Activated CD4-positive, alpha-beta T cell treated with anti-CD3 and anti-CD28 coated beads, Interleukin-2, Interleukin-4, amounts not matched to agents 100 ng/mL and 50 ng/mL, durations not matched to agents 16 hours and 8 hours (primary cell): ENCODE results near the gene LRFN2.

Experiments used
- DNase-seq: peaks from one replicate; pipeline ENCODE4 v3.0.0-alpha.2; 2020; ENCODE audit warnings: low spot score

The LRFN2 gene

DNA sequence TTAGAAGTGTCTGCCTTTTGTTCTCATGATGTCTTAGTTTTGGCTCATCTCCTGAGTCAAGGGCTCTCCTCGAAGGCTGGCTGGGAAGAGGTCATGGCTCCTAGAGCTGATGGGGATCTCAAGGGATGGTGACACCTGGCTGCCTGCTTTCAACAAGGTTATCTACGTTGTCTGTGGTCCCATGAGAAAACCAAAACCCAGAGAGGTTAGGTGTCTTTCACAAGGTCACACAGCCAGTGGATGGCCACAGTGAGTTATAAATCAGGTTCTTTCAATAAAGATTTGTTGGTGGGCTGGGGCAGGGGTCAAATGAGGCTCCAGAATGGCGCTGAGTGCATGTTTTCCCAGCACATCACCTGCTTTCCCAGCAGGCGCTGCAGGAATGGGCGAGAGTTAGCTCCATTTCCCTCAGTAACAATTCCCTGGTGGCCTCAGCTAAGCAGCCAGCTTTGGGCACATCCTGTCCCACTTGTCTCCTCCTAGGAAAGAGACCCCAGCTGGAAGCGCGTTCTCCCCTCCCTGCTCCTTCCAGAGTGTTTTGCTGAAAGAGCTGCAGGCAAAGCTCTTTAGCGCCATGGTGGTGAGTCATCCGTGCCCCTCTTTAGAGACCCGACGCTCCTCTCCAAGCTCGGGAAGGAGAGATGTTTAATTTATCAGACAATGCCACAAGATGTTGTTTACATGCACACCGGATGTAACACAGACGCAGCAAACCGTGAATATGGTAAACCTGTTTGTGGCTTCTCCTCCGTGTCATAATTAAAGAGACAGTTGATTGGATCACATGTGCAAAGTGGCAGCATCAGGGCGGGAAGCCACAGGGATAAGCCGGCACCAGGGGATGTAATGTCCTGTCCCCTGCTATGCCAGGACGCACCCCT is 109.7 kb downstream of the LRFN2 start:
- peak; percentile 0 for DNase-seq

DNA sequence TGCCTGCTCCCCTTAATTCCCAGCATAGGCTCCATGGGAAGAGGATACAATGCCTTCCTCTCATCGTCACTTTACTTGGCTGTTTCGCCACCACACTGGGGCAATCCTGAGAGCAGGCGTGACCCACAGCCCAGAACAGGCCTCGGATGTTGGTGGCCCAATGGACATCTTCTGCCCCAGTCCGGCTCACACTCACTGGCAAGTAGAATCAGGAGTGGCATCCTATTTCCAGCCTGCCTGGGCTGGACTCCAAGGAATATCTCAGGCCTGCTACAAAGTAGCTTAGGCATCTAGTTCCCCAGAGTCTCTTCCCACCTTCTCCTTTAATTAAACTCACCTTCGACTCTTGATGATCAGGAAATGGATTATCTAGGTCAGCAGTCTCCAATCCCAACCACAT is 110.5 kb downstream of the LRFN2 start:
- DNase-seq: no peak

- DNase-seq: no peak
These were observed 112.2 kb downstream of the LRFN2 start for GRCh38 chr6:40474937-40475336.

- DNase-seq: no peak
These were observed 114.1 kb downstream of the LRFN2 start for GRCh38 chr6:40473026-40473425.

DNA sequence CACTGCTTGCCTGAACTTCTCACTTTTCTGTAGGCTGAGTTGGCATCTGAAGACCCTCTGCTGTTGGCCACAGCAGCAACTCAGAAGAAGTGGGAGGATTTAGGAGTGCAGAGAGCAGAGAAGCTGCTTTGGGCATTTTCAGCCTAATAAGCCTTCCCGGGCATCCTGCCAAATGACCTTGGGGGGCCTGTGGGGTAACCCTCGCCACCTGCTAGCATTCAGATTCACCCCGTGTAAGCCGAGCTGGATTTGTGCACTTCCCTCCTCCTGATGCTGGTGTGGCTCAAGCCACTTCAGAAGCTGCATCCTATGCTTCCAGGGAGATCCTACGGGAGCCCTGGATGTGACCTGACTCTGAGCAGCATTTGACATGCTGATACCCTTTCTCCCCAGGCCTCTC is 114.8 kb downstream of the LRFN2 start:
- DNase-seq: no peak

- no peak for DNase-seq
These were observed 115.9 kb downstream of the LRFN2 start for GRCh38 chr6:40471243-40471642.

DNA sequence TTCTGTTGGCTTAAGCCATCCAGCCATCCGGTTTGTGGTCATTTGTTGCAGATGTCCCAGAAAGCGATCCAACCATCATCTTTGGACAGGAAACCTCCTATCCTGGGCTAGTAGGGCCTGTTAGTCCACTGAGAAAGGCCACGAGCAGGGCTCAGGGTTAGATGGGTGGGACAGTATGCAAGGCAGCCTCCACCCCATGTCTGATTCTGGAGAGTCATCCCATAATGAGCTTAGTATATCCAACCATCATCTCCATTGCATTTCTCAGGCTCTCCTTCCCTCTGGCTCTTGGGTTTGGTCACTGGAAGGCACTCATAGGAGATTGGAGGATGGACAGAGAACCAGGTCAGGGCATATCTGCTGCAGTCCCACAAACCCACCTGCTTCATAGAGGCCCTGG is 117.8 kb downstream of the LRFN2 start:
- DNase-seq: no peak

GRCh38 chr6:40466986-40467539 is 120.1 kb downstream of the LRFN2 start:
- DNase-seq: no peak

DNA sequence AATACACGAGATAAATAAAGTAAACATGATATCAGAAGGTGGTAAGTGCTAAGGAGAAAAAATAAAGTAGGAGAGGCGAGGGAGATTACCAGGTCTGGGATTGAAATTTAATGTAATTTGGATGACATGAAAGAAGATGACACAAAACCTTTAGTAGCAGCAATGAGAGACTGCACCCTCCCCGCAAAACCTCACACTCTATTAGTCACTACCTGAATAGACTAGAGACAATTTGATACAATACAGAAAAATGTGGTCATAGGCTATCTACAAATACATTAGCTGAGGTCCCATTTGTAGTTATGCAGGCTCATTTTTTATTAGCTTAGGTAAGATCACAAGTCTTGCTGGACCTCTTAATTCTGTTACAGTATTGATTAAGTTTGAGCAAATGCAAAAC is 125.5 kb downstream of the LRFN2 start:
- no peak for DNase-seq

DNA sequence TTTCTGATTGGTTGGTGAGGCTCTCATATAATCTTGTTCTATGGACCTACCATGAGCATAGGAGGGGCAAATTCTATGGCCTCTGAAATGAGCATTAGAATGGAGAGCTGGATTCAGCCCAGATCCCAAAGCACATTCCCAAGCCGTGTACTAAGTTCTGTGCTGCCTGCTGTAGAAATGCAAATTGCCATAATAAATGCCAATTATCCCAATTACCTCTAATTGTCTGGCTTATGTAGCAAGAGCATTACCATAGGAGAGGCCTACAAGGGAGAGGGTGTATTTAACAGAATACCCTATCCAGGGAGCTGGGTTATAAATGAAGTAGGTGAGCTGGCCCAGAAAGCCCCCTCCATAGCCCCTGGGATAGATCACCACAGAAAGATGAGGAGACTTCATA is 126.8 kb downstream of the LRFN2 start:
- DNase-seq: no peak

DNA sequence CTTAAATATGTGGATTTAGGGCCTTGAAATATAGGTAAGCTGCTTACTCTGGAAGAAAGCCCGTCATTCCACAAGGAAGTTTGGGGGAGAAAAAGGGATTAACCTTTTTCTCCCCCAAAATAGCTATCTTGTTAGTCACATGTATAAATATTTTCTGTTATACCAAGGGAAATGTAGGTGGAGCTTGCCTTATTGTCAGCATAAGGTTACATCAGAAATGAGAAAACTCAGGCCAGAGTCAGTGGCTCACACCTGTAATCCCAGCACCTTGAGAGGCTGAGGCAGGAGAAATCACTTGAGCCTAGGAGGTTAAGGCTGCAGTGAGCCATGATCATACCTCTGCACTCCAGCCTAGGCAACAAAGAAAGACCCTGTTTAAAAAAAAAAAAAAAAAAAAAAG is 129.9 kb downstream of the LRFN2 start:
- DNase-seq: no peak

DNA sequence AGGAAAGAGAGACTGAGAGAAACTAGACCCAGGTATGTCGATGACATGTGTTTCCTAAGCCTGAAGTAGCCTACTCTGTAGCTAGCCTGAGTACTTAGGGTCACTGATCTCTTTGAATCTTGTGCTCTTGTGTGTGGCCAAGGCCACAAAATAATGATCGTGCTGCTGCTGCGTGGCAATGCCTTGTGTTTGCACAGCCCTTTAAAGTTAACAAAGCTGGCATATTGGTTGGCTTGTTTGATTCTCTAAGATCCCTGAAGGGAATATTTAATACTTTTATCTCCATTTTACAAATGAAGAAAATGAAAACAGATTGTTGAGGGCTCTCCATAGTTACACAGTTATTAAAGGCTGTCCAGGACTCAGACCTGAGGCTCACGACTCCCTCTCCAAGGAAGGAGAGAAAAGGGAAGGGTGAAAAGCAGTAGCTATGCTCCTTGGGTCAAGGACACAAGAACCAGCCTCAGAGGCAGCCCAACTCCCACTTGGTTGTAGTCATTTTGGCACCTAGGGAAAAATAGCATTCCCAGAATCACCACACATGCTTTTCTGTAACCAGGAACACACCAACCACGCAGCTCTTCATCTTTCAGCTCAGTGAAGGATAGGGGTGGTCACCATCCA is 130.7 kb downstream of the LRFN2 start:
- DNase-seq: no peak

DNA sequence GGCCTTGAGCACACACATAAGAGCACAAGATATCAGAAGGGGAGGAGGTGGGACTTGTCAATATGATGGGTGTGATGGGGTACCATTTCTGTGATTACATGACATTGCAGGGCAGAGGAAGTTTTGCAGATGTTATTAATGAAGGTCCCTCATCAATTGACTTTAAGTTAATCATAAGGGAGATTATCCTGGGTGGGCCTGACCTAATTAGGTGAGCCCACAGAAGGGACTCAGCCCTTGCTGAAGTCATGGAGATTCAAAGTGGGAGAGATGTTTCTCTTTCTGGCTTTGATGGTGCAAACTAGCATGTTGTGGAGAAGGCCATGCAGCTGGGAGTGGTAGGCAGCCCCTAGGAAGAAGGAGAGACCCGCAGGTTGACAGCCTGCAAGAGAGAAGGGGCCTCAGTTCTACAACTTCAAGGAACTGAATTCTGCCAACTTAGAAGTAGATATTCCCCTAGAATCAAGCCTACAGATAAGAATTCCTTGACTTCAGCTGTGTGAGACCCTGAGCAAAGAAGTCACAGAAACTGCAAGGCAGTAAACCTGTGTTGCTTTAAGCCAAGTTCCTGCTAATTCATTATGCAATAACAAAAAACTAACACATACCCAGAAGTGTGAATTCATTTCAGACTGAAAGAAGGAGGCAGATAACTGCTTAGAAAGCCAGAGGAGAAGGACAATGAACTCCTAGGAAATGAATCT is 131.3 kb downstream of the LRFN2 start:
- no peak for DNase-seq

GRCh38 chr6:40450483-40450882 is 136.7 kb downstream of the LRFN2 start:
- DNase-seq: no peak

GRCh38 chr6:40444811-40445210 is 142.4 kb downstream of the LRFN2 start:
- DNase-seq: no peak

- DNase-seq: no peak
These were observed 142.9 kb downstream of the LRFN2 start for GRCh38 chr6:40444312-40444711.

DNA sequence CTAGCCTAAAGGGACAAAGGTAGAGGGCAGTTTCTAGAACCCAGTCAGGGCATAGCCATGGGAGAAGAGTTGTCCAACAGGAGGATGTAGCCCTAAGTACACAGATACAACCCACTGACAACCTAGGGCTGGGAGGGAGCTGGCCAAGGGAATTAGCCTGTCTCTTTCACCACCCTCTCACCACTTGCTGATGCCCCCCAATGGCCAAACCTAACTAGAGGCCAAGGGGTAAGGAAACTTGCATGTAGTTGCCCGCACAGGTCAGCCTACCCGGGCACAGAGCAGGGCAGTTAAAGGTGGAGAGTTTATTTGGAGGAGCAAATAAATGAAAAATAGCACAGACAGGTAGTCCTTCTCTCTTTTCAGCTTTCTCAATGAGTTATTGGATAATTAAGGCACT is 143.3 kb downstream of the LRFN2 start:
- DNase-seq: no peak

DNA sequence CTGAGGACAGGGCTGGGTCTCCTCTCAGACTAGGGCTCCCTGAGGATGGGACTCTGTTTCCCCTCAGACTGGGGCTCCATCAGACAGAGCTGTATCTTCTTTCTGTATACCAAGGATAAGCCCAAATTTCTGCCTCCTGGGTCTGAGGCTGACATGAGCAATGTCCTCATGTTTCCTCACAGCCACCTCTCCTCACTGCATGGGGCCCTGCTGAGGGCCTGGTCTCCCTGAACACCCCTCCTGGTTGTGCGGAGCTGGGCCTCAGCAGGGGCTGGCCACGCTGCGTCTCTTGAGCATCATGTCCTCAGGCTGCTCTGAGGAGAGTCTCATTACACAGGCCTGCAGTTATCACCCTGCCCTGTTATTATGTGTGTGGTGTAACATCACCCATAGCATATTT is 144.6 kb downstream of the LRFN2 start:
- DNase-seq: no peak

- no peak for DNase-seq
These were observed 146.0 kb downstream of the LRFN2 start for GRCh38 chr6:40441150-40441549.

DNA sequence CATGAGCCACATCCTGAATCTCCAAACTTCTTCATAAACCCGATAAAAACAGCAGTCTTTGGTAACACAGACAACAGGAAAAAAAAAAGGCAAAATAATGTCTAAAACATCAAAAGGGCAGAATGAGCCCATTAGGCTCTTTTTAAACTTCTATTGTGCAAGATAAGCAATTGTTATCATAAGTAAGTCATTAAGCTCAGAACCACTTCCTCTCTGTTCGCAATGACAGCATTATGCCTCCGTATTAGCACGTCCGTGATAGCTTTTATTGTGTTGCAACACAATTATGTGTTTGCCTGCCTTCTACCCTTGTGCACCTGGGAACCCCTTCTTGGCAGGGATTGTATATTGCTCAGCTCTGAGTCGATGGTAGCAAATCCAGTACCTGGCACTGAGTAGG is 147.1 kb downstream of the LRFN2 start:
- no peak for DNase-seq

DNA sequence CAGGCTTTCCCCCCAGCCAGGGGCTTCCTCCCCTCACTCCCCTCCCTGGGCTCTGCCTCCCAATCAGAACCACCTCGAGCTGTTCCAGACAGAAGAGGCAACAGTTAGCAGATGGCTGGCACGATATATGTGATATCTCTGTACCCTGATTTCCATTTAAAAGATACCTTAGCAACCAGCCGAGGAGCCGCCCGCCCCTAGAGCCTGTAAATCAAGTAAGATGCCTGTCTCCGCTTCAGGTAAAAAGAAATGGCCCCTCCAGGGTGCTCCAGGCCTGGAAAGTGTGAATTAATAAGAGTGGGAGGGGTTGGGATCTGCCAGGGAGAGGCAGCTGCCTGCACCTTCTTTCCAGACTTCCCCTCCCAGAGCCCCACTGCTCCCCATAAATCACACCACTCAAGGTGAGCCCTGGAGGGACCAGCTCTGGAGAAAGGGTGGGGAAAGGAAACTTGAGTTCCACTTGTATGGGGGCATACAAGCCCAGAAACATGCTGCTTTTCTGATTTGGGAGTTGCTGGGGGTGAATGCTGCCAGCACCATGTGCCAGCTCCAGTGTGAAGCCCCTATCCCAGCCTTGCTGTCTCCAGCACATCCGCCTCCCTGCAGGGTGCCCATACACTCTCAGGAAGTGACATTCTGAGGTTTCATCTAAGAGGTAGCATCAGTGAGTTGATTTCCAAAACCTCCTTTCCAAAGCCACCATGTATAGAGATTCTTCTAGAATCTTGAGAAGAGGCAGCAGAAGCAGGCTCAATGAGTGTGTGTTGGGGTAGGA is 148.0 kb downstream of the LRFN2 start:
- no peak for DNase-seq
